ENCODE data around the gene ASPM.
"Not testable (repeated sequence)": the region's sequence is repeated elsewhere in the genome, so short reads cannot be mapped to it uniquely, and the experiment has no call there.

Gene ASPM

GRCh38 chr1:197083474-197083873 is 63.0 kb downstream of the ASPM start:
- DNase-seq (ENCODE audit: low read depth in 2 of 2), result no peak

GRCh38 chr1:197081117-197081753 is 65.2 kb downstream of the ASPM start:
- no peak for DNase-seq (ENCODE audit: low read depth in 2 of 2)

GRCh38 chr1:197080323-197080722 is 66.1 kb downstream of the ASPM start:
- DNase-seq (ENCODE audit: low read depth in 2 of 2), result no peak

- no peak for DNase-seq (ENCODE audit: low read depth in 2 of 2)
Observed at GRCh38 chr1:197076585-197076984, 69.9 kb downstream of the ASPM start.

GRCh38 chr1:197073978-197074377 is 72.5 kb downstream of the ASPM start:
- no peak for DNase-seq (ENCODE audit: low read depth in 2 of 2)

- DNase-seq (ENCODE audit: low read depth in 2 of 2), result no peak
Observed at GRCh38 chr1:197067457-197067818, 79.0 kb downstream of the ASPM start.

GRCh38 chr1:197066719-197067456 is 79.6 kb downstream of the ASPM start, which contains the start of gene F13B:
F13B (minus strand) TSS chr1:197067260; CDS start chr1:197067223, 37 bp downstream.
- DNase-seq (ENCODE audit: low read depth in 2 of 2), result no peak

- DNase-seq (ENCODE audit: low read depth in 2 of 2), result no peak
Observed at GRCh38 chr1:197066277-197066676, 80.2 kb downstream of the ASPM start.

- no peak for DNase-seq (ENCODE audit: low read depth in 2 of 2)
Observed at GRCh38 chr1:197065559-197065958, 80.9 kb downstream of the ASPM start.

GRCh38 chr1:197063212-197063611 is 83.3 kb downstream of the ASPM start:
- DNase-seq (ENCODE audit: low read depth in 2 of 2), result no peak

- no peak for DNase-seq (ENCODE audit: low read depth in 2 of 2)
Observed at GRCh38 chr1:197062692-197063091, 83.8 kb downstream of the ASPM start.

- no peak for DNase-seq (ENCODE audit: low read depth in 2 of 2)
Observed at GRCh38 chr1:197049100-197049499, 97.4 kb downstream of the ASPM start.

- DNase-seq (ENCODE audit: low read depth in 2 of 2), result no peak
Observed at GRCh38 chr1:197042676-197043341, 103.7 kb downstream of the ASPM start.

GRCh38 chr1:197041486-197042353 is 104.7 kb downstream of the ASPM start:
- DNase-seq (ENCODE audit: low read depth in 2 of 2), result no peak

GRCh38 chr1:197036861-197037260 is 109.6 kb downstream of the ASPM start:
- DNase-seq (ENCODE audit: low read depth in 2 of 2), result no peak

GRCh38 chr1:197034631-197035339 is 111.7 kb downstream of the ASPM start:
- not testable (repeated sequence) for DNase-seq (ENCODE audit: low read depth in 2 of 2)

Measured in stimulated activated CD4-positive, alpha-beta T cell treated with anti-CD3 and anti-CD28 coated beads, Interleukin-4, amount 100 ng/mL, for 48 hours (primary cell).